H1 (cell line): ENCODE results near the gene MISFA.

Experiments used
- CEBPB ChIP-seq: IDR thresholded peaks from 2 replicates; pipeline ENCODE4 v1.6.1; 2012; ENCODE audit warnings: low read depth, low read length
- EP300 ChIP-seq, 2 experiments: IDR thresholded peaks; 1 replicate in 1 of 2; 2 replicates in 1 of 2; pipeline ENCODE4 v1.6.1; 2011 to 2012; ENCODE audit warnings: low read depth in 2 of 2, low read length in 2 of 2, mild to moderate bottlenecking in 2 of 2, borderline replicate concordance in 1 of 2, inconsistent platforms in 1 of 2, moderate library complexity in 1 of 2
- RFX5 ChIP-seq: IDR thresholded peaks from 2 replicates; pipeline ENCODE4 v1.6.1; 2011; ENCODE audit warnings: low read depth, low read length, improper control_type of control experiment, borderline replicate concordance

GRCh38 chr11:18615628-18616392 is 16.2 kb downstream of the MISFA start:
- TF ChIP-seq EP300 (IDR thresholded peaks at IDR 0.05; ENCODE audit: borderline replicate concordance in 1 of 2, low read depth in 2 of 2, low read length in 2 of 2): no peak
- no peak for TF ChIP-seq CEBPB
- no peak for TF ChIP-seq RFX5
